ENCODE results near the gene WDR36. TPM values are rescaled to one million over a fixed set of nuclear protein-coding genes. Genes with fewer than 3 reads are reported as not detected.

WDR36 gene
- polyA plus RNA-seq, 3 donors: 7.2 to 8.7 (median 8.2) TPM

DNA sequence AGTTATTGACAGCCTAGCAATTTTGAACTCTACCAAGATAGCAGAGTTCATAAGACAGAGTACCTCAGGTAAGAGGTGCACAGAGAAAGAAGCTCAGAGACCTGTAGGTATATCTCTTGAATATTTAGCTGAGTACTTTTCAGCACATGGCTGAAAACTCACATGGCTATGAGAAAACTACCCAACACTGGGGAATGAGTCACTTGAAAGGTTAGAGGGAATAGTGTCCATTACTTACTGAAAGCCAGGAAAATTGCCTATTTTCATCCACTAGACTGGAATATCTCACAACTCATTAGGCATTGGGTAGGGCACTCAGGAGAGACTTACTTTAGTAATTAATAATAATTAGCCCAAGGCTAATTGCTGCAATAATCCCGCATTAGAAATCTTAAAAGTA lies 12.3 kb upstream of the WDR36 start:
- WGBS (ENCODE audit: insufficient coverage): no CpG with 5 or more reads among the region's 1 CpG
- H3K9me3 ChIP-seq (replicated peaks in 1 of 2; ENCODE audit: control insufficient read depth in 1 of 2, insufficient read depth in 1 of 2, low read length in 2 of 2): no peaks in the 10 kb centered on the region
- H3K27ac ChIP-seq (ENCODE audit: low read depth in 1 of 2, low read length in 2 of 2): no peak overlapping the region
- TF ChIP-seq, protein P1, sequence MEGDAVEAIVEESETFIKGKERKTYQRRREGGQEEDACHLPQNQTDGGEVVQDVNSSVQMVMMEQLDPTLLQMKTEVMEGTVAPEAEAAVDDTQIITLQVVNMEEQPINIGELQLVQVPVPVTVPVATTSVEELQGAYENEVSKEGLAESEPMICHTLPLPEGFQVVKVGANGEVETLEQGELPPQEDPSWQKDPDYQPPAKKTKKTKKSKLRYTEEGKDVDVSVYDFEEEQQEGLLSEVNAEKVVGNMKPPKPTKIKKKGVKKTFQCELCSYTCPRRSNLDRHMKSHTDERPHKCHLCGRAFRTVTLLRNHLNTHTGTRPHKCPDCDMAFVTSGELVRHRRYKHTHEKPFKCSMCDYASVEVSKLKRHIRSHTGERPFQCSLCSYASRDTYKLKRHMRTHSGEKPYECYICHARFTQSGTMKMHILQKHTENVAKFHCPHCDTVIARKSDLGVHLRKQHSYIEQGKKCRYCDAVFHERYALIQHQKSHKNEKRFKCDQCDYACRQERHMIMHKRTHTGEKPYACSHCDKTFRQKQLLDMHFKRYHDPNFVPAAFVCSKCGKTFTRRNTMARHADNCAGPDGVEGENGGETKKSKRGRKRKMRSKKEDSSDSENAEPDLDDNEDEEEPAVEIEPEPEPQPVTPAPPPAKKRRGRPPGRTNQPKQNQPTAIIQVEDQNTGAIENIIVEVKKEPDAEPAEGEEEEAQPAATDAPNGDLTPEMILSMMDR (IDR thresholded peaks at IDR 0.05): no peak
- Mint-ChIP-seq H3K9me3 (peaks cover 0 to 2% (median 0%) of the 10 kb centered on the region in 7 donors), H3K27ac (no peak overlapping the region), H3K27me3 (ENCODE audit: low read depth in 3 of 3) (peaks cover 5 to 7% (median 5%) of the 10 kb centered on the region in 3 donors), H3K4me1 (peaks cover 30% of the 10 kb centered on the region), H3K36me3 (no peaks in the 10 kb centered on the region), H3K4me3 (no peak overlapping the region)
- H3K4me2 ChIP-seq (replicated peaks; ENCODE audit: extremely low read depth, low read length, poor library complexity, severe bottlenecking): no peak overlapping the region
- H4K20me1 ChIP-seq (ENCODE audit: insufficient read depth, low read length): no peaks in the 10 kb centered on the region
- no peaks in the 10 kb centered on the region for H3K36me3 ChIP-seq (replicated peaks in 1 of 2; ENCODE audit: control insufficient read depth in 1 of 2, insufficient read depth in 2 of 2, low read length in 2 of 2)
- H3K4me1 ChIP-seq (ENCODE audit: control insufficient read depth in 1 of 2, insufficient read depth in 2 of 2, low read length in 2 of 2): peaks cover 20 to 28% of the 10 kb centered on the region in 2 donors
- H2AFZ ChIP-seq (ENCODE audit: insufficient read depth, low read depth, low read length, poor library complexity, severe bottlenecking): no peak overlapping the region
- H3K4me3 ChIP-seq (replicated peaks in 1 of 3; ENCODE audit: low read depth in 2 of 3, low read length in 3 of 3): no peak overlapping the region
- no peaks in the 10 kb centered on the region for H3K79me2 ChIP-seq (ENCODE audit: insufficient read depth, low read length)
- H3K27me3 ChIP-seq (ENCODE audit: control insufficient read depth in 2 of 2, insufficient read depth in 2 of 2, low read length in 2 of 2): no peaks in the 10 kb centered on the region
- H3K9ac ChIP-seq (ENCODE audit: insufficient read depth, low read length, poor library complexity, severe bottlenecking): no peak overlapping the region
- intact Hi-C loops (cut with micrococcal nuclease): no loop called here
- no peak for DNase-seq

GRCh38 chr5:111083323-111083722 lies 8.8 kb upstream of the WDR36 start:
- H3K4me2 ChIP-seq (replicated peaks; ENCODE audit: extremely low read depth, low read length, poor library complexity, severe bottlenecking): no peak overlapping the region
- no peak overlapping the region for H3K9ac ChIP-seq (ENCODE audit: insufficient read depth, low read length, poor library complexity, severe bottlenecking)
- no peaks in the 10 kb centered on the region for H3K4me1 ChIP-seq (ENCODE audit: control insufficient read depth in 1 of 2, insufficient read depth in 2 of 2, low read length in 2 of 2)
- Mint-ChIP-seq H3K36me3 (no peaks in the 10 kb centered on the region), H3K27ac (no peak overlapping the region), H3K4me1 (peaks cover 7% of the 10 kb centered on the region), H3K27me3 (ENCODE audit: low read depth in 3 of 3) (peaks cover 5 to 7% (median 5%) of the 10 kb centered on the region in 3 donors), H3K4me3 (no peak overlapping the region), H3K9me3 (peaks cover 0 to 2% (median 0%) of the 10 kb centered on the region in 7 donors)
- H3K79me2 ChIP-seq (ENCODE audit: insufficient read depth, low read length): no peaks in the 10 kb centered on the region
- no peaks in the 10 kb centered on the region for H3K27me3 ChIP-seq (ENCODE audit: control insufficient read depth in 2 of 2, insufficient read depth in 2 of 2, low read length in 2 of 2)
- DNase-seq: no peak
- no peaks in the 10 kb centered on the region for H3K36me3 ChIP-seq (replicated peaks in 1 of 2; ENCODE audit: control insufficient read depth in 1 of 2, insufficient read depth in 2 of 2, low read length in 2 of 2)
- no peaks in the 10 kb centered on the region for H3K9me3 ChIP-seq (replicated peaks in 1 of 2; ENCODE audit: control insufficient read depth in 1 of 2, insufficient read depth in 1 of 2, low read length in 2 of 2)
- intact Hi-C loops (cut with micrococcal nuclease): no loop called here
- TF ChIP-seq, protein P1 (IDR thresholded peaks at IDR 0.05): no peak
- H3K27ac ChIP-seq (ENCODE audit: low read depth in 1 of 2, low read length in 2 of 2): no peak overlapping the region
- no peak overlapping the region for H2AFZ ChIP-seq (ENCODE audit: insufficient read depth, low read depth, low read length, poor library complexity, severe bottlenecking)
- H3K4me3 ChIP-seq (replicated peaks in 1 of 3; ENCODE audit: low read depth in 2 of 3, low read length in 3 of 3): no peak overlapping the region
- H4K20me1 ChIP-seq (ENCODE audit: insufficient read depth, low read length): no peaks in the 10 kb centered on the region
- 20% methylated on average over 2 of the region's 7 CpGs for WGBS (ENCODE audit: insufficient coverage)

Measured in CD14-positive monocyte (primary cell).